Measurements from ENCODE around the gene ZNF408.

Gene ZNF408

DNA sequence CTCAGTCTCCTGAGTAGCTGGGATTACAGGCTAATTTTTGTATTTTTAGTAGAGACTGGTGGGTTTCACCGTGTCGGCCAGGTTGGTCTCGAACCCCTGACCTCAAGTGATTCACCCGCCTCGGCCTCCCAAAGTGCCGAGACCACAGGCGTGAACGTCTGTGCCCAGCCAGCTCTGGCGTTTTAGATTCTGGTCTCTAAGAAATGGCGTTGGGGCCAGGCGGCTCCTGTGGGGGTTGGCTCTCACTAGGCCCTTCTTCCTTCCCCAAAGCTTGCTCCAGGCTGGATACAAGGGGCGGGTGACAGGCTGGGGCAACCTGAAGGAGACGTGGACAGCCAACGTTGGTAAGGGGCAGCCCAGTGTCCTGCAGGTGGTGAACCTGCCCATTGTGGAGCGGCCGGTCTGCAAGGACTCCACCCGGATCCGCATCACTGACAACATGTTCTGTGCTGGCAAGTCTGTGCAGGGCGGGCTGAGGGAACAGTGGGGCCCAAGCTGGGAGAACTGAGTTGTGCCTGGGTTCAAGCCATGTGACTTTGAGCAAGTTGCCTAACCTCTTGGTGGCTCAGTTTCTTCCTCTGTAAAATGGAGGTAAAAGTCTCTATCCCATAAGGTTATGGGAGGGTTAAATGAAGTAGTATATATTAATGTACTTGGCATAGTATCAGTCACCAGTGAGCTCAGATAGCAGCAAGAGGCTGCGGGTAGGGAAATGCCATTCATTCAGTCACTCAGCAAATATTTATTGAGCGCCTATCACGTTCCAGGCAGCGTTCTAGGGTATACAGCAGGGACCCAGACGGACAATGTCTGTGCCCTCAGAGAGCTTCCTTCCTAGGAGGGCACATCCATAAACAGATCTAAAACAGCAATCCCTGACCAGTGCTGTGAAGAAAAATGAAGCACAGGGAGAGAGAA is 28.5 kb downstream of the ZNF408 start:
- DNase-seq, result no peak

DNA sequence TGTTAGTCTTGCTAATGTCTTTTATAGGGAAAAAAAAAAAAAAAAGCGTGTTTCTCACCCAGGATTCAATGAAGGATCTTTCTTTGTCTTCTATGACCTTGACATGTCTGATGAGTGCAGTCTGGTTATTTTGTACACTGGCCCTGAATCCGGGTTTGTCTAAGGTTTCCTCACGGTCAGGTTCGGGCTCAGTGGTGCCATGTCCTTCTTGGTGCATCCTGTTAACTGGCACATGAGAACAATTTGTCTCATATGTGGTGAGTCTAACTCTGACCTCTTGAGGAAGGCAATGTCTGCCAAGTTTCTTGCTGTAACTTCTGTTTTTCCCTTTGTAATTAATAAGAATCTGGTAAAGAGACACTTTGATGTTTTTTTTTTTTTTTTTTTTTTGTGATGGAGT is 30.7 kb downstream of the ZNF408 start:
- no peak for DNase-seq

DNA sequence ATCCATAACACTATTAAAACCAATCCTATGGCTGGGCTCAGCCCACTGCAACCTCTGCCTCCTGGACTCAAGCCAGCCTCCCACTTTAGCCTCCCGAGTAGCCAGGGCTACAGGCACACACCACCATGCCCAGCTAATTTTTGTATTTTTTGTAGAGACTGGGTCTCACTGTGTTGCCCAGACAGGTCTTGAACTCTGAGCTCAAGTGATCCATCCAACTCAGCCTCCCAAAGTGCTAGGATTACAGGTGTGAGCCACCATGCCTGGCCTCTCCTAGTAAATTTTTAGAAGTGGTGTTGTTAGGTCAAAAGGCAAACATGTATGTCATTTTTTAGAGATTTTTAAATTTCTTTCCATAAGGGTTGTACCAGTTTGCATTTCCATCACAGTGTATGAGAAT is 32.4 kb downstream of the ZNF408 start:
- no peak for DNase-seq

DNA sequence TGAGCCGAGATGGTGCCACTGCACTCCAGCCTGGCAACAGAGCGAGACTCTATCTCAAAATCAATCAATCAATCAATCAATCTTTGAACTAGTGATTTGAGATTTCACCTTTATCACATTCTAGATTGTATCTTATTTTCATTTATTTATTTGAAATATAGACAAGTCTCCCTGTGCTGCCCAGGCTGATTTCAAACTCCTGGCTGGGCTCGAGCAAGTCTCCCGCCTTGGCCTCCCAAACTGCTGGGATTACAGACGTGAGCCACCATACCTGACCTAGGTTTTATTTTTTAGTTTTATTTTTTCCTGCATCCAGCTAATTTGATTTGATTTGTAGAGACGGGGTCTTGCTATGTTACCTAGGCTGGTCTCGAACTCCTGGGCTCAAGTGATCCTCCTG is 35.3 kb downstream of the ZNF408 start:
- DNase-seq, result no peak

DNA sequence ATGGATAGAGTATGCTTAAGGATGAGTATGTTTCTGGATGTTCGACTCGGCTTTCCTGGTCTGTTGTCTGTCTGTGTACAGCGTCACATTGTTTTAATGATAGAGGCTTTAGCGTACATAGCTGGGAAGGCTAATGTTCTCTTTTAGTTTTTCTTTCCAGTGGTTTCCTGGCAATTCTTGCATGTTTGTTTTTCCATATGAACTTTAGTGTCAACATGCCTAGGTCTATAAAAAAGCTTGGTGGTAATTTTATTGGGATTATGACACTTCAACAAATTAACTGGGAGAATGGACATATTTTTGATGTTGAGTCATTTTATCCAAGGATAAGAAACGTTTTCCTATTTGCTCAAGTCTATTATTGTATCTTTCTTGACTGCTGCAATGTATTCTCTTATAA is 35.8 kb downstream of the ZNF408 start:
- DNase-seq, result no peak

DNA sequence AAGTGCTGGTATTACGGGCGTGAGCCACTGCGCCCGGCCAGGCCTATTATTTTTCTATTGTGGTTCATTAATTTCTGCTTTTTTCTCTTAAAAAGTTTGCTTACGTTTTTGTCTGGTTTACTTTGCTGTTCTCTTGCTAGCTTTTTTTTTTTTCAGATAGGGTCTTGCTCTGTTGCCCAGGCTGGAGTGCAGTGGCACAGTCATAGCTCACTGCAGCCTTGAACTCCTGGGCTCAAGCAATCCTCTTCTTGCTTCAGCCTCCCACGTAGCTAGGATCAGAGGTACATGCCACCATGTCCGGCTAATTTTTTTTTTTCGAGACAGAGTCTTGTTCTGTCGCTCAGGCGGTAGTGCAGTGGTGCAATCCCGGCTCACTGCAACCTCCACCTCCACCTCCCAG is 36.9 kb downstream of the ZNF408 start:
- DNase-seq, result no peak

DNA sequence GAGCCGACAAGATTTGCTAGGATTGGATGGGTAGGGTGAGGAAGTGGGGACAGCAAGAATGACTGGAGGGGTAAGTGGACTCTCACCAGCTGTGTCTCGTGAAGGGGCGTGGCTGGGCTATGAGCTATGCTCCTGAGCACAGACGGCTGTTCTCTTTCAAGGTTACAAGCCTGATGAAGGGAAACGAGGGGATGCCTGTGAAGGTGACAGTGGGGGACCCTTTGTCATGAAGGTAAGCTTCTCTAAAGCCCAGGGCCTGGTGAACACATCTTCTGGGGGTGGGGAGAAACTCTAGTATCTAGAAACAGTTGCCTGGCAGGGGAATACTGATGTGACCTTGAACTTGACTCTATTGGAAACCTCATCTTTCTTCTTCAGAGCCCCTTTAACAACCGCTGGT is 38.1 kb downstream of the ZNF408 start:
- no peak for DNase-seq

DNA sequence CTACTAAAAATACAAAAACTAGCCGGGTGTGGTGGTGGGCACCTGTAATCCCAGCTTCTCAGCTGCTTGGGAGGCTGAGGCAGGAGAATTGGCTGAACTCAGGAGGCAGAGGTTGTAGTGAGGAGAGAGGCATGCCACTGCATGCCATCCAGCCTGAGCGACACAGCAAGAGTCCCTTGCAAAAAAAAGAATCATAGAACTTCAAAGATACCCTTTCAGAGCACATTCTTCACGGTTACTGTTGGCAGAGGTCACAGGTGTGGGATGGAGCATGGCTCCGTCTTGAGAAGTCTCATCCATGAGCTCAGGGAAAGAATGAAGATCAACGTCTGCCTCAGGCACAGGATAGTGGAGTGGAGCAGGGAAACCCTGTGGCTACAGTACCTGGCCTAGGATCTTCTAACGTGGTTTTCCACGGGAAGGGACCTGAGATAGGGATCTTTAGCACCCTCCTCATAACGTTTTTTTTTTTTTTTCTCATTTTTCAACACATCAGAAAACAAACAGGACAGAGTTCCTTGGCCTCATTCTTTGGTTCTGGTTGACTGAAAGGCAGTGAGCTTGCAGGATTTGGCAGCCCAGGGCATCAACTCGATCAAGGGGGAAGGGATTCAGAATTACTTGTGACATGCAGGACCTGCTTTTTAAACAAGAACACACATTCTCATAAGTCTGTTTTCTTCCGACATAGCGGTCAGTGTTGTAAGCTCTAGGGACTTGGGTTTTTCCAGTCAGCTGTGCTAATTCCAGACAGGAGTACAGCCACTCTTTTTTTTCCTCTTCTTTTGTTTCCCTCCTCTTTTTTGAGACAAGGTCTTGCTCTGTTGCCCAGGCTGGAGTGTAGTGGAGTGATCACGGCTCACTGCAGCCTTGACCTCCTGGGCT is 41.0 kb downstream of the ZNF408 start:
- no peak for DNase-seq

DNA sequence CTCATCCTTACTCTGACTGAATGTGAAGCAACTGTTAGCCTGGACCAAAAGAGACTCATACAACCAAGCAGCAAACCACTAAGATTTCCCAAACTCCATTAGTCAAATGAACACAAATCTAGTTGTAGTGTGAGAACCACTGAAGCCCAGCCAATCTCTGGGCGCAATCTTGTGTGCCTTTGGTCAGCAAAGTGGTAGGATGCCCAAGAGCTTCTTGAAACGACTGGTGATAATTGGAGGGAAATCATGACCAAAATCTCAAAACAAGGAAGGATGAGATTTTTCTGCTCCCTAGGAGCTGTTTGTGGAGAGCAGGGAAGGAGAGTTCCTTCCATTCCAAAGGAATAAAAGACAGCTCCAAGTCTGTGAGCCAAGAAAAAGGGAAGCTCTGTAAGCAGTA is 42.2 kb downstream of the ZNF408 start:
- no peak for DNase-seq

DNA sequence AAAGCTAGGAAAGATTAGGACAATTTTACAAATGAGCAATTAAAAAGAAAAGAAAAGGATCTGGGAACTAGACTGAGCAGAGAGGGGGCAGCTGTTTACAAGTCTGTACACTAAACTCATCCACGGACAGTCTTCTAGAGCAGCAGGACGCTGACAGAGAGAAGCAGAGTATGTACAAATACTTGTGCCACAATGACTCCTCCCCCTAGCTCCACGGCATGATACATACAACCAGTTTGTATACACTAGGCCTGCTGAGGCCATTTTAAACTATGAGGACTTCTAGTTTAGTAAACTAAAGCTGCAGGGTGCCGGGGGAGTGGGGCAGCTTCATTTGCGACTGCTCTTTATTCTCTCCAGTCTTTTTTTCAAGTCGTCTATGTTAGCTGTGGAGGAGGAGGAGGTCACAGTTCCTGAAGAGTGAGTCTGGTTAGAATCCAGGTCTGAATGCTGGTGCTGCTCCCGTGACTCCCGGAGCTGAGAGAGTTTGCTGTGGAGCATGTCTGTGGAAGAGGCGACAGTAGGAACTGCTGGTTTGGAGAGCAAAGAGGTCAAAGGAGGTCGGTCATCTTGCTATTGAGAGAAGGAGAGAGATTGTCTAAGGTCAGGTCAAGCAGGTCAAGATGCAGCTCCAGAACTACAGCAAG is 43.0 kb downstream of the ZNF408 start:
- DNase-seq, result no peak

DNA sequence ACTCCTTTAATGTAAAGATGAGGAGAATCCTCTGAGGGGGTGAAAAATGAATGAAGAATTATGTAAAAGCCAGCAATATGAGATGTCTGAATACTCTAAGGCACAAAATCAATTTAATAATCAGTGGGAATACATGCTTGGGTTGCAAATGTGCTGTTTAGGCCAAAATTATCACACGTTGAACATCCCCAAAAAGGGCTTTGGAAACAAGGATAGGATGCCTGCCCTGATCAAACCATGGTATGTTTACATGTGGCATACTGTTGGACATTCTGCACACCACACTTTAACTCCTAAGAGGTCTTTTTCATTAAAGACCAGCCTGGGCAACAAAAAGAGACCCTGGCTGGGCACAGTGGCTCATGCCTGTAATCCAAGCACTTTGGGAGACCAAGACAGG is 44.5 kb downstream of the ZNF408 start:
- DNase-seq, result no peak

DNA sequence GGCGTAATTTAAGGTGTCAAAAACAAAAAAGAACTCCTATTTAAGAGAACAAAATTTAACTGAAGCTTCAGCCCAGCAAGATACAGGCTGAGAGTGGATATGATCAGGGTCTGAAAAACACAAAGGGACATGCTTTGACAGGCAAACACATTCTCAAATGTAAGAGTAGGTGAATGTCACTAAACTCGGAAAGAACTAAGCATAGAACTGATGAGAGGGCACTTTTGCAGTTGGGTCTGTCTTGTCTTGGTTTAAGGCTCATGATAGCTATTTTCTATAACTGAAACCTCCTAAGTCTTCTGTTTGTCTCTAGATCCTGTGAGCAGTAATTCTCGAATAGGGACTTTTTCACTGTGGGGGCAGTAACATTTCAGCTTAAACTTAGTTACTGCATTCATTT is 45.2 kb downstream of the ZNF408 start:
- no peak for DNase-seq

DNA sequence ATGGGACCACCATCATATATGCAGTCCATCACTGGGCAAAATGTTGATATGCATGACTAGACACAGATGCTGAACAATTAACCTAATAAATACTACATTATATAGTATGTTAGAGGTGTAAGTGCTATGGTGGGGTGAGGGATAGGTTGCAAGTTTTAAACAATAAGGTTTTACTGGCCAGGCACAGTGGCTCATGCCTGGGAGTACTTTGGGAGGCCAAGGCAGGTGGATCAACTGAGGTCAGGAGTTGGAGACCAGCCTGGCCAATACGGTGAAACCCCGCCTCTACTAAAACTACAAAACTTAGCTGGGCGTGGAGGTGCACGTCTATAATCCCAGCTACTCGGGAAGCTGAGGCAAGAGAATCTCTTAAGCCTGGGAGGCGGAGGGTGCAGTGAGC is 46.3 kb downstream of the ZNF408 start:
- DNase-seq, result no peak
